UCSD-AML1 (cell line): ENCODE measurements around the gene ESPN.

ENCODE experiments used
- DNase-seq: peaks from one replicate; lab custom pipeline; 2025; ENCODE audit not compliant: unreplicated experiment; lab: John Stamatoyannopoulos, UW

Gene ESPN

DNA sequence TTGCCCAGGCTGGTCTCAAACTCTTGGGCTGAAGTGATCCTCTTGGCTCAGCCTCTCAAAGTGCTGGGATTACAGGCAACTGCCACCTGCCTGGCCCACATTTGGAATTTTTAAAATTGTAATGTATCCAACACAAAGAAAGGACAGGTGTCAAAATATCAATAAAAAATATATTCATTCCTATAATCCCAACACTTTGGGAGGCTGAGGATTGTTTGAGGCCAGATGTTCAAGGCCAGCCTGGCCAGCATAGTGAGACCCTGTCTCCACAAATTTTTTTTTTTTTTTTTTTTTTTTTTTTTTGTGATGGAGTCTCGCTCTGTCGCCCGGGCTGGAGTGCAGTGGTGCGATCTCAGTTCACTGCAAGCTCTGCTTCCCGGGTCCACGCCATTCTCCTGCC, 14.8 kb upstream of the ESPN start:
- DNase-seq: no peak

DNA sequence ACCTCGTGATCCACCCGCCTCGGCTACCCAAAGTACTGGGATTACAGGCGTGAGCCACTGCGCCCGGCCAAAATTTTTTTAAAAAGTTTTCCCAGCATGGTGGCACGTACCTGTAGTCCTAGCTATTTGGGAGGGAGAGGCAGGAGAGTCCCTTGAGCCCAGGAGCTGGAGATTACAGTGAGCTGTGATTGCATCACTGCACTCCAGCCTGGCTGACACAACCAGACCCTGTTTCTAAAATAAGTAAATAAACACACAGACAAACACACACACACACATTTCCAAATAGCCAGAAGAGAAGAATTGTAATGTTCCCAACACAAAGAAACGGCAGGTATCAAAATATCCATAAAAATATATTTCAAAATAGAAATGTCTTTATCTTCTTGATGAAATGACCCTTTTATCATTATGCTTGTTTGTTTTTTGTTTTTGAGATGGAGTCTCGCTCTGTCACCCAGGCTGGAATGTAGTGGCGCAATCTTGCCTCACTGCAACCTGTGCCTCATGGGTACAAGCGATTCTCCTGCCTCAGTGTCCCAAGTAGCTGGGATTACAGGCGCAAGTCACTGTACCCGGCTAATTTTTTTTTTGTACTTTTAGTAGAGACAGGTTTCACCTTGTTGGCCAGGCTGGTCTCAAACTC, 14.2 kb upstream of the ESPN start:
- no peak for DNase-seq

DNA sequence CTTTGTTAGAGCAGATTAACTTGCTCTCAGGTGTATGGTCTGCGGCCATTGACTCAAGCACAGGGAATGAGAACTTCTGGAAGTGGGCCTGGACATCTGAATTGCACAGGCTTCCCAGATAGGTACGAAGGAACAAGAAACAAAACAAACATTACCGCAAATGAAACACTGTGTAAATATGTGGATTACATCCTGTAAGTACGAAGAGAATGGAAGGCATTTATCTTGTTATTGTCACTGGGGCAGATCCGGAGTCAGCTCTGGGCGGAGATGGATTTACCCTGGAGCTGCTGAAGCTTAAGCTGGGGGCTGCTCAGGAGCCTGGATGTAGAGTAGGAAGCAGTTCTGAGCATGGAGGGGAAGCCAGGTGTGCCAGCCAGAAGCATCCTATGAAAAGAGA, 11.7 kb upstream of the ESPN start:
- no peak for DNase-seq

DNA sequence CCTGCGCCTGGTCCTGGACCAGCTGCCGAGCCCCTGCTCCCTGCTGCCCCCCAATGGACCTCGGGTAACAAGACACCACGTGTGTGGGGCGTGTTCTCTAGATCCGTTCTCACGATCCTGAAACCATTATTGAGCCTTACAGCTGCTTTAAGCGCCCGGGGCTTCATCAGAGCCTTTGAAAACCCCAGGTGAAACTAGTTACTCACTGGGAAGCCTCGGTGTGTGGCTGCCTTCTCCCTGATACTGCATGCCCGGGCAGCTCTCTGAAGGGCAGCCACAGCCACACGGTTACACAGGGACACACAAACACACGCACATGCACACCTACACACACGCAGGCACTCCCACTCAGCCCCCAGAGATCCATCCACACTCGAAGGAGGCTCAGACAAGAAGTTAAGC, 10.1 kb upstream of the ESPN start:
- peak; percentile 53 for DNase-seq

DNA sequence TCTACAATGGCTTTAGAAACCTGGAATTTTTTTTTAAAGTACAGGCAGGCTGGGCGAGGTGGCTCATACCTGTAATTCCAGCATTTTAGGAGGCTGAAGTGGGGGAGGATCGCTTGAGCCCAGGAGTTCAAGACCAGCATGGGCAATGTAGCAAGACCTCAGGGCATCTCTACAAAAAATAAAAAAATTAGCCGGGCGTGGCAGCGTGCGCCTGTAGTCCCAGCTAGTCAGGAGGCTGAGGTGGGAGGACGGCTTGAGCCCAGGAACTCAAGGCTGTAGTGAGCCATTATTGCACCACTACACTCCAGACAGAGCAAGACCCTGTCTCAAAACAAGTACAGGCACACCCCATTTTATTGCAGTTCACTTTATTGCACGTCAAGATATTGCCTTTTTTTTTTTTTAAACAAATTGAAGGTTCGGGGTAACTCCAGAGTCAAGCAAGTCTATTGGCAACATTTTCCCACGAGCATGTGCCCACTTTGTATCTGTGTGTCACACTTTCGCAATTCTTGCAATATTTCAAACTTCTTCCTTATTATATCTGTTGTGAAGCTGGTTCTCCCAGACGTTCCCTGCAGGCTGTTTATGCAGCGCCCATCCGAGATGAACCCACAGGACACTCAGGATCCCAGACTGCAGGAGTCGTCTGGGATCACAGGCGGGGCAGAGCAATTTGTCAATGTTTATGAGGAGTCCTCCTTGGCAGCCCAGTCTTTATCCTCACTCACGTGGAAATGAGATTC, 9.5 kb upstream of the ESPN start:
- no peak for DNase-seq

DNA sequence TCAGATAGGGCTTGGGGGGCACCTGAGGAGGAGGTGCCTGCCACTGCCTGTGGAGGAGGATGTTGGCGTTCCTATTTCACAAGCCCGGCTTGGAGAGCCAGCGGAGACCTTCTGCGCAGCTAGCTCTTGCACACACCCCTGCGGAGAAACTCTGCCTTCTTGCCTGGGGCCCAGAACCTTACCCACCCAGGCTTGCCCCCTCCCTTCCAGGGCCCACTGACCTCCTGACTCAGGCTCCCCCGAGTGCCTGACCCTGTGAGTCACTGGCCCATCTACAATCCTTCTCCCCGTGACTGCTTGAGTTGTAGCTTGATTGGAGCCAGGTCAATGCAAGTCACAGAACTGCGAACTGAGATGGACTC, 8.3 kb upstream of the ESPN start:
- no peak for DNase-seq

DNA sequence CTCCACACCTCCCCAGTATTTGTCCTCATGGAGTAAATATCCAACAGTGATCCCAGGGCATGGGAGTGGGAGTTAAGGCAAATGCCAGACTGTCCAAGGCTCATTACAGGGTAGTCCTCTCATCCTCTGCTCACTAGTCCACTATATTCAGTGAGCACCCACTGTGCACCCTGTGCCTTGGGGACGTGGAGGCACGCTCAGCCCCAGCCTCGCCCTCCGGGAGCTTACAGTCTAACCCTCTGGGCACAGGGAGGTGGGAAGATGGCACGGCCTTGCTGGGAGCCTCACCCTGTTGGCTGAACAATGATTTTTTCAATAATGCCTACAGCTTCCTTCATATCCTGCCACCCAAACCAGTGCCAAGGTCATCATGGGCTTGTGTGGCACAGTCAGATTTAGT, 7.7 kb upstream of the ESPN start:
- no peak for DNase-seq

DNA sequence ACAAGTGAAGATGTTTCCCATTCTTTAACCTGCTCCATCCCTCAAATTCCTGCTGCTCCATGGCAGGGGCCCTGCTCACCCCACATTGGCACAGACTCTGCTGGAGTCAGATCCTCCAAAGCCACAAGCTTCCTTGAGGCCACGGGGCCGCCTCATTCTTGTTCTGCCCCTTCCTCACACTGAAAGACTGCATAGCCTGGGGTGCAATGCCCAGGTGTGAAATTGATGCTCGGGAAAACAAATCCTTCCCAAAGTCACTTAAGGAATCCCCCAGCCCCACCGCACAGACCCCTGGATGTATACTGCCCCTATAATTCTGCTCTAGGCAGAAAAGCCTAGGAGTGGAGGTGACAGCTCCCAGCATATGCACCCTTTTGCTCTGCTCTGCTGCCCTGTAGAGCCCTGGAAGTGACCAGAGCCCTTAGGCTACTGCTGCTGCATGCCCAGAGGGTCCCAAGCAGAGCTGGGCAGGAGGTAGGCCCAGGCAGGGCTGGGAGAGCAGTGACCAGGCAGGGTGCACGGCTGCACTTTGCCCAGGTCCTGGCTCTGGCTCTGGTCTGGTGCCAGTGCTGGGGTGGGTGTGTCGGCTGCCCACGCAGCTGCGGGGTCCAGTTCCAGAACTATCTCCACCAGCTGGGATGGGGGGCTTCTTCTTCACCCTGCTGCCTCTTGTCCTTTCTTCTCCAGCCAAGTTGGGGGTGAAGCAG, 6.5 kb upstream of the ESPN start:
- DNase-seq: no peak

DNA sequence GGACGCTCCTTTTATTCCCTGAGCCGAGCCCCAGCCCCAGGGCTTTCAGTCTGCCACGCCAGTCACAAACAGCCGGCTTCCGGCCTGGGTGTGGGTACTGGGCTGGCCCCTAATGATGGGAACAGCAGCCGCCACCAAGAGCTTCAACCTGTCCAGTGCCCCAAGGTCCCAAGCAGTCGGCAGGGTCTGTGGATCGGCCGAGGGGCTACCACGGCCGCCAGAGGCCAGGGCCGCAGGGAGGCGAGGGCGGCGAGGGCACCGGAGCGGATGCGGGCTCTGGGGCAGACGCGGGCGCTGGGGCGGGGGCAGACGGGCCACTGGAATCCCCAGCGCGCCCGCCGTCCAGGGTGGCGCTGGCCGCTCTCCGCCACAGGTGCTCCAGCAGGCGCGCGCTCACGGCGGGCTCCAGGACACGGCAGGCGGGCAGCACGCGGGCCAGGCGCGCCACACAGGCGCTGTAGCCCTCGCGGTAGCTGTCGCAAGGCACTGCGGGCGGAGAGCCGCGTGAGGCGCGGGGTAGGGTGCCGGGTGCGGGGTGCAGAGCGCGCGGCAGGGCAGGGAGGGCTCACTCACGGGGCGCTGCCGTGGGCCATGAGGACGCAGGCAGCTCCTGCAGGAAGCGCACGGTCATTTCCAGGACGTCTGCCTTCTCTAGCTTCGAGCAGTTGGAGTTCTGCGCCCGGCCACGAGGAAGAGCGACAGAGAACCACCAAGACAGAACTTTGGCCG, 5.7 kb upstream of the ESPN start:
- DNase-seq: no peak

DNA sequence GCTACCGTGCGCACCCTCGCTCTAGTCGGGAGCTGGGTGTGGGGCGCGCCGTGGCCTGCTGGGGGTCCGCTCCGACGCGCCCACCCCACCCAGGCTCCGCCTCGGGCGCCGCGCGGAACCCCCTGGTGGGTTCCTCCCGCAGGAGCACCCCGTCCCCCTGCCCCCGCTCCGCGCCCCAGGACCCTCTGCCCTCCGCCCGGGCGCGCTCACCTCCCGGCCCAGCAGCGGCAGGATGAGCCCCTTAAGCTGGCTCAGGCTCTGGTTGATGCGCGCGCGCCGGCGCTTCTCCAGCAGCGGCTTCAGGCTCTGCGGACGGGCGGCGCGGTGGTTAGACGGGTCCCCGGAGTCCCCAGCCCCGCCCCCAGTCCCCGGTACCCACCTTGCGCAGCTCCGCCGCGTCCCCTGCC, 5.2 kb upstream of the ESPN start:
- DNase-seq: no peak

DNA sequence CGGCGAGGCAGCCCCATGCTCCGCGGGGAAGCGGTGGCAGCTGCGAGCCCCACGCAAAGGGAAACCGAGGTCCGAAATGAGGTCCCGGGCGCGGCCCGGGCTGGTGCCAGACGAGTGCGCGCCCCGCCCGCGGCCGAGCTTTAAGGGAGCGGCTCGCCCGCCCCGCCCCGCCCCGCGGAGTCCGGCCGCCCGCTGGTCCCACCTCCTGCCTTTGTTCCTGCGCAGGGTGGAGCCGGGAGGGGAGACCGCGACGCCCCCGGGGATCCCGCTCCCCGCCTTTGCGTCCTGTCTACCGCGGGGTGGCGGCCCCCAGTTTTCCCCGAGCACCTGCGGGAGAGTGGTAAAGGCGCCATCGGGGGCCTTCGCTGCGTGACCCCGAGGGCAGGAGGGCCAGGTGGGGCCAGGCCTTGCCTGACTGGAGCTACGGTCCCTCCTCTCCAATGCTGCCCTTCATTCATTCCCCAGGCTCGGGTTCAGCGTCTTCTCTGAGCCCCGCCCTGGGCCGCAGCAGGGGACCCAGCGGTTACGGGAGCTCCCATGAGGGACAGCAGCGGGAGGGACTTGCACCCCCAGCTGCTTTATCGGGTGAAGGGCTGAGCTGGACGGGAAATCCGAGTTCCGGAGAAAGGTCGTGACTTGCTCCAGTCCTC, 4.6 kb upstream of the ESPN start, which contains the start of gene HES2:
TSS of gene HES2 (minus strand) at position 116 of the 650 bp plus-strand sequence. CDS start at position 17, 99 bp downstream.
- DNase-seq: no peak

DNA sequence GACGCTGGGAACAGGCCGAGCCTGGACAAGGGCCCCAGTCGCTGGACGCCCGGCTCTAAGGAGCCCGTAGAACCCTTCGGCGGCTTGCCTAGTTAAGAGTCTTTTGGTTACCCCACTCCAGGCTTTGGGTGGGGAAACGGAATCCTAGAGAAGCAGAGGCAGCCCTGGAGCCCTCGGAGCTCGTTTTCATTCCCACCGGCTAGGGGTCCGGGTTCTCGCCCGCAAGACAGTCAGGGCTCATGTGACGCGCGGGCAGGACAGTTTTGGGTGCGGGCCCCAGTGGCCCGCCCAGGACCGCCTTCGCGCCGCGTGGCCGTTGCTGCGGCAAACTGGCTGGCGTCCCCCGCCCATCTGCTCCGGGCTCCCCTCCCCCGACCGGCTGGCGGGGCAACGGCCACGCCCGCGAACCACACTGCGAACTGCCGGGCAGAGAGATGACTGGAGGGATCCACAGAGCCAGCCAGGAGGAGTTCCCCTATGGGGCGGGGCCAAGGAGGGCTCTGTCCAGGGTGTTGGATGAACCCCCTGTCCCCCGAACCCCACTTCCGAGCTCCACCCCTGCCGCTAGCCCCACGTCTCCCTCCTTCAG, 4.0 kb upstream of the ESPN start:
- DNase-seq: no peak

DNA sequence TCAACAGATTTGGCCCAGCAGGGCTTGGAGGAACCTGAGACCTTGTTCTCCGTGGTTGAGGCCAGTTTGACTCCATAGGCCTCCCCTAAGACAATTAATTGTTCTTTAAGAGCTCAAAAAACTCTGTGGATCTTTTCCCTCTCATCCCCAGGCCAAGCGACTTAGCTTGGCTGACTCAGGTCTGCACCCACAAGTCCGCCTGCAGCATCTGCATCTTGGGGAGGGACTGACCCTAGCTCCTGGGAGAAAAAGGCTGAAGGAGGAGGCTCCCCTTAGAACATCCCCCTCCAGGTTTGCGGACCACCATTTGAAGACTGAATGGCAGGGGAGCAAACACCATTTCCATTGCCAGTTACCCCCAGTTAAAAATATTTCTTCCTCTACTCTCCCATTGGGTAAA, 3.3 kb upstream of the ESPN start:
- no peak for DNase-seq

DNA sequence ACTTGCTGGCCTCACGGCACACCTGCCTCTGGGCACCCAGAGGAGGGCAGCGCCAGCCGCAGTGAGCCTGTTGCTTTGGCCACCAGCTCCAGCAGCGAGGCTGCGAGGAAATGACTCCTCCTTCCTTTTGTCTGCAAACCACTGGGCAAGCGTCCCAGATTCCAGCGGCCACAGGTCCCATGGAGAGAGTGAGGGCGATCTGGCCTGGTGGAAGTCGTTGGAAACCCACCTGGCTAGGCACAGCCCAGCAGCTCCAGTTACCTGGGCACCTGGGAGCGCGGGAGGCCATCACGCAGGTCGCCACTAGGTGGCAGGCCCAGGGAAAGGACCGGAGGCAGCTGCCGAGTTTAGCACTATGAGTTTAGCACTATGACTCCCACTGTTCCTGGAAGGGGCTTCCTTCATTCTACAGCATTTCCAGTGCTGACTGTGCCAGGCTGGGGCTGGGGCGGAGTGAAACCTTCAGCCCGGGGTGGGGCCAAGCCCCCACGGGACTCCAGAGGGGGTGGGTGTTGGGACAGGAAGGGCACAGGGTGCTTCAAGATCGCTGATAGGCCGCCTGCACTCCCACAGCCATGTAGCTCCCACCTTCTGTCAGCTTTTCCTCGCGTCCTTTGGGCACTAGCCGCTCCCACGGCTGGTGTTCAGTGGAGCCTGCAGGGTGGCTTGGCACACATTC, 1.1 kb upstream of the ESPN start:
- DNase-seq: peak; percentile 41

DNA sequence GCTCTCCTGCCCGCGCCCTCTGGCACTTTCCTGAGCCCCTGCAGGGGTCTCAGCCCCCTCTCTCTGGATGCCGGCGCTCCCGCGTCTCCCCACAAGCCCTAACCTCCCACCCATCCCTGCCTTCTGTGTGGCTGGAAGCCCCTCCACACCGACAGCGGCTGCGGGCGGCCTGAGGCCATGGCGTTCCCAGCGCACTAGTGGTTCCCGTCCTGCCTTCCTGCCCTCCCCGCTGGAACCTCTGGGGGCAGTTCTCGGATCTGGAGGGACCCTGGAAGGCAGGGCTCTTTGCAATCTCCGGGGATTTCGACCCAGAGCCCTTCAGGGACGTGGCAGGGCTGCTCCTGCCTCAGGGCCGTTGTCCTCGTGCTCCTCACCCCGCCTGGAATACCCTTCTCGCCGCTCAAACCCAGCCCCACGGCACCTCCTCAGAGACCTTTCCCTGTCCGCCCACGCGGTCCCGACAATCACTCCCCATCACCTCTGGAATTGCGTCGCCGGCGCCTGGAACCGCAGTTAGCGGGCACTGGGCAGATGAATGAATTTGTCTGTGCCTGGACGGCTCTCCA, 493 bp upstream of the ESPN start:
- no peak for DNase-seq

DNA sequence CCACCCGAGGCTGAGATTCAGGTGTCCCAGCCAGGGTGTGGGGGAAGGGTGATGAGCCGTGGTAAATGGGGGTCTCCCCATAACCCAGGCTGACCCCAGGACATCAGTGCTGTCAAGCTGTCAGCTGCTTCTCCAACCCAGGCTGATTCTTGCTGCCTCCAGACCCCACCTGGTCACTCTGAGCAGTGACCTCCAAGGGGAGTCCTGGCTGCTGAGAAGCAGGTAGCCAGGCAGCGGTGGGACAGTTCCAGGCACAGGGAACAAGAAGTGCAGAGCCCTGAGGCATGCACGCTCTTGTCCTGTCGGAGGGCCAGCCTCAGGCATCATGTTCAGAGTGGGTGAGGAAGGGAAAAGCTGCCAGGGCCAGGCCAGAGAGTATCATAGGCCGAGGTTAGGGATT, 1.1 kb downstream of the ESPN start:
- no peak for DNase-seq

DNA sequence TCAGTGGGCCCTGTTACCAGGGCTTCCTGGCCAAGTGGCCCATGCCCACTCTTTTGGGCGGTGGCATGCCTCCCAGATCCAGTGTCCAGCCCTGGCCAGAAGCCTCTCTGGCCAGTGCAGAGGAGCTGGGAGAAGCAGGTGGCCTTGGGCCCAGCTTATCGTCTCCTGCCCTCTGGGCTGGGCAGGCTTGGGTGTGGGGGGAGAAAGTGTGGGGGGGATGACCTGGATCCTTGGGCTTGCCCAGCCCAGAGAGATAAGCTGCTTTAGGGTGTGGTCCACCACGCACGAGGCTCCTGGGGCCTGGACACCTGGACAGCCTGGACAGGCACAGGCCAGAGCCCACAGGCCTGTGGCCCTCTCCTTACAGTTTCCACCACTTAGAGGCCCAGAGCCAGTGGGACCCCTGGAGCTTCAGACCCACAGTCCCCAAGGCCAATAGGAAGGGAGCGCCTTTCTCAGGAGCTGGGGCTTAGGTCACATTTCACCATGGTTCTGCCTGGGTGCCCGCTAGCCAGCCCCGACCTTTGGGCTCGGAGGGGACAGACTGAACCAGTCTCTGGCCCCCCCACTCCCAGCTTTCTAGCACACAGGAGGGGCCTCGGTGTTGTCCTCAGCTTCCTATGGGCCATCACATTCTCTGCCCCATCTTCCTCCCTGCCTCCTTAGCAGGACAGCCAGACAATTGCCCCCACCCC, 1.8 kb downstream of the ESPN start:
- DNase-seq: no peak

DNA sequence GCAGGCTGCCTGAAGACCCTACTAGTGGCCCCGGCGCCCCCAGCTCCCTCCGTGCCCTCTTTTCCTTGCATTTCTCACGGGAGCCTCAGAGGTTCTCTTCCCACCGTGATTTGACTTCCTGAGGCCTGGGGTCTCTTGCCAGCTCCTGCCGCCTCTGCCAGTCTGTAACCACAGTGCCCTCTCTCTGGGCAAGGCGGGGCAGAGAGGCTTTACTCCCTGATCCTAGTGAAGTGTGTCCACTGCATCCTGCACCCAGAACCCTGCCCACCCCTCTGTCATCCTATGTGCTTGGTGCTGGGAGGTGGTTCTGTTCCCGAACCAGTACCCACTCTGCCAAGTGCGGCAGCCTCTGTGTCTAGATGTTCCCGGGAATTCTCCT, 2.4 kb downstream of the ESPN start:
- DNase-seq: no peak
